WTC11 (cell line): Measurements from ENCODE around the gene ASB15.

Source experiments
- ATF1 ChIP-seq: sonication (generic); formaldehyde crosslinking; IDR thresholded peaks from 2 replicates; pipeline ENCODE4 v1.8.1; 2023; ENCODE audit warnings: mild to moderate bottlenecking, moderate library complexity, missing genetic modification reagents
- ATF2 ChIP-seq: sonication (generic); formaldehyde crosslinking; IDR thresholded peaks from 2 replicates; pipeline ENCODE4 v1.8.1; 2022; ENCODE audit warnings: low read depth, missing genetic modification reagents, borderline replicate concordance
- CTCF ChIP-seq: fragments of 200-600 bp; IDR thresholded peaks from 2 replicates; pipeline ENCODE4 v1.8.0; 2022; ENCODE audit warnings: antibody characterized with exemption
- E2F1 ChIP-seq: sonication (generic); formaldehyde crosslinking; IDR thresholded peaks from 2 replicates; pipeline ENCODE4 v1.8.0; 2022; ENCODE audit warnings: mild to moderate bottlenecking, missing genetic modification reagents
- E2F4 ChIP-seq: sonication (generic); formaldehyde crosslinking; IDR thresholded peaks from 2 replicates; pipeline ENCODE4 v1.8.1; 2022; ENCODE audit warnings: low read depth, mild to moderate bottlenecking, moderate library complexity, missing genetic modification reagents, borderline replicate concordance
- FOXP1 ChIP-seq: sonication (generic); formaldehyde crosslinking; IDR thresholded peaks from 2 replicates; pipeline ENCODE4 v1.8.0; 2022; ENCODE audit warnings: missing genetic modification reagents, mild to moderate bottlenecking, moderate library complexity, borderline replicate concordance
- MYBL2 ChIP-seq: sonication (generic); formaldehyde crosslinking; IDR thresholded peaks from 2 replicates; pipeline ENCODE4 v1.8.1; 2023; ENCODE audit warnings: mild to moderate bottlenecking, moderate library complexity, missing genetic modification reagents
- PREB ChIP-seq: sonication (generic); formaldehyde crosslinking; IDR thresholded peaks from 2 replicates; pipeline ENCODE4 v1.8.1; 2022; ENCODE audit warnings: mild to moderate bottlenecking, missing genetic modification reagents, moderate library complexity, borderline replicate concordance

GRCh38 chr7:123615344-123615743 is 13.7 kb downstream of the ASB15 start:
- no peak for TF ChIP-seq CTCF
- TF ChIP-seq FOXP1 (CRISPR knock-in tag), result no peak
- TF ChIP-seq ATF2 (CRISPR knock-in tag), result no peak
- no peak for TF ChIP-seq MYBL2 (CRISPR knock-in tag)
- TF ChIP-seq ATF1 (CRISPR knock-in tag), result no peak
- no peak for TF ChIP-seq E2F1 (CRISPR knock-in tag)
- TF ChIP-seq PREB (CRISPR knock-in tag), result no peak
- no peak for TF ChIP-seq E2F4 (CRISPR knock-in tag)
